GM18498 (cell line): Measurements from ENCODE around the gene TADA2A.
A peak's percentile ranks its signal among the peaks of the same experiment; 100 is the strongest.

Source experiments
- ATAC-seq: cut with Tn5 transposase; IDR thresholded peaks from one replicate; pipeline ENCODE4 v1.9.1; 2021; ENCODE audit warnings: mild to moderate bottlenecking, moderate library complexity; ENCODE audit not compliant: unreplicated experiment

TADA2A gene

GRCh38 chr17:37458805-37459204 is 52.1 kb downstream of the TADA2A start:
- no peak for ATAC-seq

DNA sequence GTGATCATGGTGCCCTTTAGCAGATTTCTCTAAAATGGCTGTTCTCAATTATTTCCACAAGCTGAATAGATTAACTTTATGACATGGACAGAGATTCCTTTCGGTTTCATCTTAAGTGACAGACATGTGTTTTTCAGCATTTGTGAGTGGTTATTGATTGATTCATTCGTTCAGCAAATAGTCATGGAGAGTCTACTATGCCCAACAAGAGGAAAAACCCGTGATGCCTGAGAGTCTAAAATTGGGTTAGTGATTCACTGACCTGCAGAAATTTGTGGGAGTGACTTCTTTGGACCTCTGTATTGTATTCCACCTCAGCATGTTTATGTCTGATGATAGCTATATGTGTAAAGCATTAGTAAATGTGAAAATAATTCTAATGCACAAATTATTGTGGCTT is 55.0 kb downstream of the TADA2A start:
- no peak for ATAC-seq

DNA sequence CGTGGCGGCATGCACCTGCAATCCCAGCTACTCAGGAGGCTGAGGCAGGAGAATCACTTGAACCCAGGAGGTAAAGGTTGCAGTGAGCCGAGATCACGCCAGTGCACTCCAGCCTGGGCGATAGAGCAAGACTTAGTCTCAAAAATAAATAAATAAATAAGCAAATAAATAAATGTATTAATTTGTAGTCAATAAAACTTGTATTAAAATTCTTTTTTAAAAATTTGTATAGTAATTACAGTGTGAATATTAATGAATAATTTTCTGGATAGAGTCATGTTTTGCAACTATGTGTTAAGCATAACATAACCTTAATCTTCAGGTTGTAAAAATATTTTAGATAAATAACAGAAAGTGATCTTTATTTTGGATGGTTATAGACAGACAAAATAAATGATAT is 55.8 kb downstream of the TADA2A start:
- no peak for ATAC-seq

- no peak for ATAC-seq
Measured at GRCh38 chr17:37463039-37463438, 56.4 kb downstream of the TADA2A start.

GRCh38 chr17:37465069-37465616 is 58.5 kb downstream of the TADA2A start:
- no peak for ATAC-seq

DNA sequence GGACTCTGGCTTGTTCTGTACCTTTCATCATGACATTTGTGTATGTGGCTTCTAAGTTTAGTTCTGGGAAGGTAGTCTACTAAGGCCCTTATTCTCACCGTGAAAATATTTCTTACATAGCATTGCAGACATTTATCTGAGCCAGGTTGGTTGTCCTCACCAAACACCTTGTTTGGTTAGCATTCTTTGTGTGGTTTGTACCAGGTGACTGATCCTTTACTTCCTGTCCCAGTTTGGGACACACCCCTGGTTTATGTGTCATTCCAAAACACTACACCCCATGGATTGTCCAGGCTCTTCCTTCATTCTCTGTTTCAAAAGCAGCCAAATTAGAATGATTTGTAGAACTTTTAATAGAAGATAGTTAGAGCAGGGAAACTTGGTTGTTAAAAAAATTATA is 59.8 kb downstream of the TADA2A start:
- ATAC-seq = no peak

DNA sequence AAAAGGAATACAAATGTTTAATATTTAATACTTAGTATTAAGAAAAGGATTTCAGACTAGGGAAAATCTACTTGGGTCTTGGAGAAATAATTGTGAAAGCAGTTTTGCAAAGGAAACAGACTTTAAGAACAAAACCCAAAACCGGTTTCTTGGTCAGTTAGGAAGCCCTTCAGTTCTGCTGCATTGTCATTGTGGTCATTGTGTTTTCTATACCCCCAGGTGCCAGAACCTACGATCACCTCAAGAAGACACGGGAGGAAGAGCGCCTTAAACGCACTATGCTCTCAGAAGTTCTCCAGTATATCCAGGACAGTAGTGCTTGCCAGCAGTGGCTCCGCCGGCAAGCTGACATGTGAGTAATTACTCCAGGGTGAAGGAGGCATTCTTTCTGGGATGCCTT is 63.5 kb downstream of the TADA2A start:
- no peak for ATAC-seq

DNA sequence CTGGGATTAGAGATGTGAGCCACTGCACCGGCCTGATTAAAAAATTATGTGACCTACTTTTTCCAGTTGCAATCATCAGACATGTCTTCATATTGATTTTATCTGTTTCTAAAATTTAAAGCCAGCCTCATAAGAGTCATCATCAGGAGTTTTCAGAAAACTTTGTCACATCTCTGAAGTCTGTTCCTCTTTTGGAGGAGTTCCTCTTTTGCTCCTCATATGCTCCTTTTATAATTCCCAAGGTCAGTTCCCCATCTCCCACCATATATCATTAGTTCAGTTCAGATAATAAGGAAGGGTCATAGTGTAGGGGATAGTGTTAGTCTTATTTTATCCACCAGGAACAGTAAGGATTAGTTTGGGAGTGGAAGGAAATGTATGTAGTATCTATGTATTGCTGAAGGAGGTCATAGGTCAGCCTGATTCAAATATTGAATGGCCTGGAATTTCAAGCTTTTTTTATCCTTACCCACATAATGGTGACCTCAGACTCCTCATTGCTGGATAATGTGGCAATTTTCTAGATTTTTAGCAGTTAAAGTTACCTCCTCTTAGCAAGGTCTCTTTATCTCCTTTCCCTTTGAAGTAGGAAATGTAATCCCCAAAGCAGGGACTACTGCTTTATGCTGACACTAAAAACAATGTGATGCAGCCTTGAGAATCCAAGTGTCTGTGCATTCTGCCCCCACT is 69.2 kb downstream of the TADA2A start:
- ATAC-seq = no peak

DNA sequence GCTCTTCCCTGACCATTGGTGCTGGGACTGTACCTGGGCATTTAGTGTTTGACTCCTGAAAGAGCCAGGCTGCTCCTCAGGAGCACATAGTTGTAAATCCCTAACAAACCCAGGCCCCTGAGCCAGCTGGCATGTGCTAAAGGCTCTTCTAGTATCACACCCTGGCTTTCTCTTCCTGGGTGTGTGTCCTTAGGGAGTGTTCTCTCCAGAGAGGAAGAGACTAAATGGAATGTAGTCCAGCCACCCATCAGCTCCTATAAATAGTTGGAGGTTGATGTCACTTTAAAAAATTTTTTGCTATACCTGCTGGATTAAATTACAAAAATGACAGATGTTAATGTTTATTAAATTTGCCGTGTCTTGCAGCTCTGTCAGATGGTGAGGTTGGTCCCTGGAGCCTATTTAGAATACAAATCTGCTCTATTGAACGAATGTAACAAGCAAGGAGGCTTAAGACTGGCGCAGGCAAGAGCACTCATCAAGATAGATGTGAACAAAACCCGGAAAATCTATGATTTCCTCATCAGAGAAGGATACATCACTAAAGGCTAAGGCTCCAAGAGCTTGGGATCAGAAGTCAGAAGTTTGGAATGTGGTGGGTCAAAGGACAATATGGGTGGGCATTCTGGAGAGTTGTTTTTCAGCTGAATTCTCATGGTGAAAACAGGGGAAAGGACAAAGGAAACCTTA is 69.9 kb downstream of the TADA2A start:
- ATAC-seq = no peak

DNA sequence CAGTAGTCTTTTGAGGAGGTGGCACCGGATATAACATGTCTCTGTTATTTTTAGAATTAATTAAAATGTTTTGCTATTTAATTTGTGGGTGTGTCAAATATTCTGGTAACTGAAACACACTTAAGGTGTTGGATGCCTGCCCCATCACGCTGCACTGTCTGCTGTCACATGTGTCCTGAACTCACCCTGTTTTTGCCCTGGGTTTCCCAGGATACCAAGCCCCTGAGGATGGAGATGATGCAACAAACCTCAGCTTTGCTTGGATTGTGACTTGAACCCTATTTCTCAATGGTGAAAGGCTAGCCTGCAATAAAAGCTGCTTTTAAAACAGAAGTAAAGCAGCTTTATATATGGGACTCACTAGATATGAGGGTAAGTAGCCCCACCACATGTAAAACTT is 71.5 kb downstream of the TADA2A start:
- ATAC-seq = no peak

GRCh38 chr17:37479025-37479424 is 72.3 kb downstream of the TADA2A start:
- no peak for ATAC-seq

GRCh38 chr17:37480427-37480826 is 73.7 kb downstream of the TADA2A start:
- ATAC-seq = no peak

- no peak for ATAC-seq
Measured at GRCh38 chr17:37481001-37481665, 74.4 kb downstream of the TADA2A start.

- ATAC-seq = no peak
Measured at GRCh38 chr17:37483311-37484039, 76.8 kb downstream of the TADA2A start.

- no peak for ATAC-seq
Measured at GRCh38 chr17:37485938-37486570, 79.4 kb downstream of the TADA2A start.

GRCh38 chr17:37488009-37488604 is 81.4 kb downstream of the TADA2A start:
- ATAC-seq = no peak

GRCh38 chr17:37488607-37489196 is 82.0 kb downstream of the TADA2A start:
- peak; percentile 15 for ATAC-seq

DNA sequence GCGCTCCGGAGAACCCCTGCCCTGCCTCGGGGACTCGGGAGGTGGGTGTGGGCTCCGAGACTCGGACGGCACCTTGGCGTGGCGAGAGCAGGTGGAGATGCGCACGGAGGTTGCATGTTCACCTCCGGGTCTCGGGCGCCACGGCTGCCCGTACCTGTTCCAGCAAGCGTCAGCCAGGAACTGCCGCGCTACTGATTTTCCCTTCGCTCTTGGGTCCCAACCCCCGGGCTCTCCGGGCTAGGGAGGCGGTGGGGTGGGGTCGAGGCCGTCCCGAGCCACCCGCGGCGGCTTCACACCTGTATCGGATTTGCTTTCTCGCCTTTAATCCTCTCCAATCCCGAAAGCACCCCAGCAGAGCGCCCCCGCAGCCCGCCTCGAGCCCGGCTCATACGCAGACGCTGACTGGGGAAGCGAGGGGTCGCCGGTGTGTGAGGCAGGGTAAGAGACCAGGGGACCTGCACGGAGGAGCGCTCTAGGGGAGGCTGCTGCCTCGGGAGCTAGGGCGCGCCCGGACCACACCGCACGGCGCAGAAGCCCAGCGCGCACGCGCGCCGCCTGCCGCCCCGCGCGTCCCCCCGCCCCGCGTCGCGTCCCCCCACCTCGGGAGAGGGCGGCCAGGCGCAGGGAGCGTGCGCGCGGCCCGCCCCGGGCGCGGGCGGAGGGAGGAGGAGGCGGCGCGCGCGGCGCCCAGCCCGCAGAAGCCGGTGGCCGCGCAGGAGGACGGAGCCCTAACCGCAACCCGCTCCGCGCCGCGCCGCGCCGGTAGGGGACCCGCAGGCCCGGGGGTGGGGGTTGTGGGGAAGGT is 82.7 kb downstream of the TADA2A start, which contains the start of gene DUSP14:
DUSP14 (plus strand) TSS at position 695 of the 805 bp plus-strand sequence. CDS start 22,382 bp downstream, outside the sequence.
- peak; percentile 80 for ATAC-seq

DNA sequence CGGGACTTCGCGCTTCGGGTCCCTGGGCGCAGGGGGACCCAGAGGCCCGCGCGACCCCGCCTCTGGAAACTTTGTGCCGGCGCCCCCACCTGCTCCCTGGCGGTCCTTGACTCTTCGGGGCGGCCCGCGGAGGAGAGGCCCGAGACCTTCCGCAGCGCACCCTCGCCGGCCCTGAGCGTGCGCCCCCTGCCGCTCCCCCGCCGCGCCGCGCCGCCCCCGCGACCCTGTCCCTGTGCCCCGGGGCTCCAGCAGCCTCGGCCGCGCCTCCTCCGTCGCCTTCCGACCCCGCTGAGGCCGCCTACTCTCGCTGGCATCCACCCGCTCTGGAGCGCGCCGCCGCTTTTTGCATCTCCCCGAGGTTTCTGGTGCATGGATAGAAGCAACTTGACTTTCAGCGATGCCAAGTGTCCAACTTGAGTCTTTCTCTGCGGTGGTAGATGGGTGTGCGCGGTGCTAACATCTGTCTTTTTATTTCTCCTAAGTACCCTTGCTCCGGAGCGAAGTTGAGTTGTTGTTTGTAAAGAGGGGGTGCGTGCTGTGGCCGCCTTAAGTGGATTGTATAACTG is 83.4 kb downstream of the TADA2A start:
- peak; percentile 53 for ATAC-seq
